AG10803 (cell line): ENCODE data around the gene TRIM17.

ENCODE experiments used
- DNase-seq: peaks from one replicate; pipeline ENCODE4 v3.0.0; 2010; ENCODE audit warnings: low read depth
- H3K4me3 ChIP-seq: 2 replicates; pipeline ENCODE4 v1.5.1; 2011; ENCODE audit warnings: mild to moderate bottlenecking, low read length, control low read depth
- CTCF ChIP-seq: conservative IDR thresholded peaks from 2 replicates; pipeline ENCODE4 v1.5.1; 2011; ENCODE audit warnings: mild to moderate bottlenecking, low read length, control low read depth, inconsistent platforms

The TRIM17 gene

GRCh38 chr1:228455715-228456114 is 39.1 kb upstream of the TRIM17 start:
- no peak for DNase-seq
- no peak overlapping the region for H3K4me3 ChIP-seq
- peak; percentile 33; the same call in 1 of the 2 replicates for TF ChIP-seq CTCF

- DNase-seq = no peak
- H3K4me3 ChIP-seq = no peak overlapping the region
- TF ChIP-seq CTCF = no peak
These were observed 37.6 kb upstream of the TRIM17 start for GRCh38 chr1:228454238-228454637.

- no peak overlapping the region for H3K4me3 ChIP-seq
- TF ChIP-seq CTCF = no peak
- DNase-seq = no peak
These were observed 37.0 kb upstream of the TRIM17 start for GRCh38 chr1:228453614-228454013.

GRCh38 chr1:228453022-228453560 is 36.4 kb upstream of the TRIM17 start:
- H3K4me3 ChIP-seq = no peak overlapping the region
- no peak for DNase-seq
- no peak for TF ChIP-seq CTCF

- DNase-seq = no peak
These were observed 35.7 kb upstream of the TRIM17 start for GRCh38 chr1:228452194-228453021.

GRCh38 chr1:228450200-228450599 is 33.5 kb upstream of the TRIM17 start:
- H3K4me3 ChIP-seq = no peak overlapping the region
- TF ChIP-seq CTCF = no peak
- no peak for DNase-seq

More at GRCh38 chr1:228452194-228453021, 35.7 kb upstream of the TRIM17 start:
- no peak for TF ChIP-seq CTCF
- no peak overlapping the region for H3K4me3 ChIP-seq

GRCh38 chr1:228448372-228448771 is 31.7 kb upstream of the TRIM17 start:
- no peak for DNase-seq

More at GRCh38 chr1:228448372-228448771, 31.7 kb upstream of the TRIM17 start:
- no peak for TF ChIP-seq CTCF
- no peak overlapping the region for H3K4me3 ChIP-seq
